NCI-H526 treated with DMSO at 0.1 percent for 48 hours (cell line): ENCODE results near the gene GPX6.
A peak's percentile ranks its signal among the peaks of the same experiment; 100 is the strongest.
"Not testable (repeated sequence)": the region's sequence is repeated elsewhere in the genome, so short reads cannot be mapped to it uniquely, and the experiment has no call there.

ENCODE experiments used
- DNase-seq: peaks from one replicate; lab custom pipeline; 2025; lab: John Stamatoyannopoulos, UW

Gene GPX6

GRCh38 chr6:28525496-28526039 is 10.0 kb upstream of the GPX6 start, which contains the start of gene GPX5:
Gene GPX5, plus strand, starts transcription at chr6:28525881. Its CDS starts 133 bp downstream, at chr6:28526014.
- DNase-seq, result no peak

- no peak for DNase-seq
Measured at GRCh38 chr6:28523241-28523622, 7.6 kb upstream of the GPX6 start.

DNA sequence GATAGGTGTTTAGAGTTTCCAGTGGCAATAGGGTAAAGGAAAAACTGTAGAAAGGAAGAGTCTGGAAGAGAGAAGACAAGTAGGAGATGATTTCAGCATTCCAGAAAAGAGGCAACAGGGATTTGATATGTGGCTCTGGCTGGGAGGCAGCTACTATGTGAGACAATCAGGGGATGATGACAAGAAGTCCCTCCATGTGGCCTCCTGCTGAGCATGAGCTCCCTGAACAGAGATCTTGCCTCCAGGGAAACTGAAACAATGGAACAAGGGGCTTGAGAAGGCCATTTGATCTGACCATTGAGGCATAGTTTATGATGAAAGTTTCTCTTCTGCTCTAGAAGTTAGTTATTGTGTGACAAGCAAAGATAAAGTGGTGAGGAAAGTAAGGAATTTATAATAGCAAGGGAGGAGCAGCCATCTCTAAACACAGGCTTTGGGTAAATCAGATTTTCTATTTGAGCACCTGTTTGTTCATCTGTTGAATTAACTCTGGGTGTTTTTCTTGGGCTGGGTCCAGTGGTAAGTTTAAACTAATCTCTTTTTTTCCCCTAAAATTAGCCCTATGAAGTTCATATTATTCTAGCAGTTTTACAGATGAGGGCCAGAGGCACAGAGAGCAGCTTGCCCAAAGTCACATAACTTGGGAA is 7.1 kb upstream of the GPX6 start:
- DNase-seq, result no peak

GRCh38 chr6:28517964-28518363 is 2.4 kb upstream of the GPX6 start:
- no peak for DNase-seq

GRCh38 chr6:28512387-28512786 is 3.2 kb downstream of the GPX6 start:
- not testable (repeated sequence) for DNase-seq

DNA sequence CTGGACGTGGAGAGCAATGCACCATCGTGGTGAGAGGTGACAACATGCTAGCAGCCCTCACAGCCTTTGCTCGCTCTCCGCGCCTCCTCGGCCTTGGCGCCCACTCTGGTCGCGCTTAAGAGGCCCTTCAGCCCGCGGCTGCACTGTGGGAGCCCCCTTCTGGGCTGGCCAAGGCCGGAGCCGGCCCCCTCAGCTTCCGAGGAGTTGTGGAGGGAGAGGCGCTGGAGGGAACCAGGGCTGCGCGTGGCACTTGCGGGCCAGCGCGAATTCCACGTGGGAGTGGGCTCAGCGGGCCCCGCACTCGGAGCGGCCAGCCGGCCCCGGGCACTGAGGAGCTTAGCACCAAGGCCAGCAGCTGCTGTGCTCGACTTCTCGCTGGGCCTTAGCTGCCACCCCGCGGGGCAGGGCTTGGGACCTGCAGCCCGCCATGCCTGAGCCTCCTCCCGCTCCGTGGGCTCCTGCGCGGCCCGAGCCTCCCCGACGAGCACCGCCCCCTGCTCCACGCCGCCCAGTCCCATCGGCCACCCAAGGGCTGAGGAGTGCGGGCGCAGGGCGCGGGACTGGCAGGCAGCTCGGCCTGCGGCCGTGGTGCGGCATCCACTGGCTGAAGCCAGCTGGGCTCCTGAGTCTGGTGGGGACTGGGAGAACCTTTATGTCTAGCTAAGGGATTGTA is 3.8 kb downstream of the GPX6 start:
- DNase-seq, result no peak

GRCh38 chr6:28506807-28507475 is 8.7 kb downstream of the GPX6 start:
- DNase-seq, result no peak

- no peak for DNase-seq
Measured at GRCh38 chr6:28505733-28506132, 9.9 kb downstream of the GPX6 start.

- not testable (repeated sequence) for DNase-seq
Measured at GRCh38 chr6:28502709-28503305, 12.8 kb downstream of the GPX6 start.

DNA sequence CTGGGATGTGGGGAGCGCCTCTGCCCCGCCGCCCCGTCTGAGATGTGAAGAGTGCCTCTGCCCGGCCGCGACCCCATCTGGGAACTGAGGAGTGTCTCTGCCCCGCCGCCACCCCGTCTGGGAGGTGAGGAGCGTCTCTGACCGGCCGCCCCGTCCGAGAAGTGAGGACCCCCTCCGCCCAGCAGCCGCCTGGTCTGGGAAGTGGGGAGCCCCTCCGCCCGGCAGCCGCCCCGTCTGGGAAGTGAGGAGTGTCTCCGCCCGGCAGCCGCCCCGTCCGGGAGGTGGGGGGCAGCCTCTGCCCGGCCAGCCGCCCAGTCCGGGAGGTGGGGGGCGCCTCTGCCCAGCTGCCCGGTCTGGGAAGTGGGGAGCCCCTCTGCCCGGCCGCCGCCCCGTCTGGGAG is 13.5 kb downstream of the GPX6 start:
- DNase-seq, result not testable (repeated sequence)

DNA sequence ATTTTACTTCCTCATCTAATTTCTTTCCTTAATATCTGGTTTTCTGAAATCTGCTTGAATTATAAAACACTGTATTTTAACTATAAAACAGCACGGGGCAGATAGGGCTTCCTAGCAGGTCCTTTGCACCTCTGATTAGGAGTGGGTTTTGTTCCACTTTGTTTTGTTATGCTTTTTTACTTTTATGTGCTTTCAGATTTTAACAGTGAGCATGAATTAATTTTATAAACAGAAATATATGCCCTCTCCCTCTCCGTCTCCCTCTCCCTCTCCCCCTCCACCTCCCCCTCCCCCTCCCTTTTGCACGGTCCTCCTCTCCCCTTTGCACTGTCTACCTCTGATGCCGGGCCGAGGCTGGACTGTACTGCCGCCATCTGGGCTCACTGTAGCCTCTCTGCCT is 14.3 kb downstream of the GPX6 start:
- DNase-seq, result no peak

- no peak for DNase-seq
Measured at GRCh38 chr6:28497893-28498292, 17.7 kb downstream of the GPX6 start.

DNA sequence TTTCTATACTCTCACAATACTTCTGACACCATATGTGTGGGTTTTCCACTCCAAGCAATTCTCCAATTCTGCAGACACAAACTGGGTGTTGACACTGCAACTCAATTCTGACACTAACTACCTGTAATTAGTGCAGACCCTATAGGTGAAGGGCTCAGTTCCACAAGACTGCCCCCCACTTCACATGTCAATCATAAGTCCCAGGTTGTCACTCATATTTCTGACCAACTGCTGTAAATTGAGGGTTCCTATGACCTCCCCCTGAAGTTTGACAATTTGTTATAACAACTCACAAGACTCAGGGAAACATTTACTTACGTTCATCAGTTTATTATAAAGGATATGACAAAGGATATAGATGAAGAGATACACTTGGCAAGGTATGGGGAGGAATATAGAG is 18.3 kb downstream of the GPX6 start:
- no peak for DNase-seq

GRCh38 chr6:28496099-28496779 is 19.4 kb downstream of the GPX6 start:
- DNase-seq, result peak; percentile 10

DNA sequence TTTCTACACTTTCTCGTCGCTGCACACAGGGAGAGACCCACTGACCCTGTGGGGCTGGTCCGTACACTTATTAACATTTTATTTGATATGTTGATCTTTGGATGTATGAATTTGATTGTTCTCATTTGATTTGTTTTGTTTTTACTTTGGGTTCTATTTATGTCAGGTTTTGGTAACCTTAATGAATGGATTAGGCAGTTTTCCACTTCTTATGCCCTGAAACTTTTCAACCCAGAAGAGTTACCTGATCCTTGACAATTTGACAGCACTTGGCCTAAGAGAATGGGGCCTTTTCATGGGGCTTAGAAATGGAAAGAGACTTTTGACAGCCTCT is 23.6 kb downstream of the GPX6 start:
- DNase-seq, result no peak

DNA sequence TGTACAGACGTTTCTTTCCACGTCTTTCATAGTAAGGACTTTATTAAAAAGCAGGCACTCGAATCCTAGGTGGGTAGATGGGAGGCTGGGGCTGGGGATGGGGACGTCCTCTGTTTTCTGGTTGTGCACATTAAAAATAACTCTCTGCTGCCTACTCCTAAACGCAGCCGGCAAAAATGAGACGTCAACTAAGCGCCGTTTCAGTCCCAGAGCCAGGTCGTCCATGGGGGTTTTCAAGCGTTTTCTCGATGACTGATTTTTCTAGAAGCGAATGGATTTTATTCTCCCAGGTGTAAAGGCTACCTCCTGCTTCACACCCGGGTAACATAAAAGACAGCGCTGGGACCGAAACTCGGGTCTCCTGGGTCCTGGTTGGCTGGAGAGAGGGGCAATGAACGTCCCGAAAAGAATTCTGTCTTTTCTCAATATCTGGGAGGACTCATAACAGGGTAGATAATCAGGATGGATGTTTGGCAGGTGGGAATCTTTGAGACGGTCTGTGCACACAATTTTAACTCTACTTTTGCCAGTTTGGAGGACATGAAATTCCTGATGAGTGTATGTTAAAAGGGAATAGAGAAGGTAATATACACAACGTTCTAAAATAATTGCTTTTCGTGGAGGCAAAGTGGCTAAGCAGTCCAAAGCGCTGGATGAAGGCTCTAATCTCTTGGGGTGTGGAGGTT is 25.2 kb downstream of the GPX6 start:
- no peak for DNase-seq

GRCh38 chr6:28489366-28490204 is 26.0 kb downstream of the GPX6 start:
- DNase-seq, result no peak

DNA sequence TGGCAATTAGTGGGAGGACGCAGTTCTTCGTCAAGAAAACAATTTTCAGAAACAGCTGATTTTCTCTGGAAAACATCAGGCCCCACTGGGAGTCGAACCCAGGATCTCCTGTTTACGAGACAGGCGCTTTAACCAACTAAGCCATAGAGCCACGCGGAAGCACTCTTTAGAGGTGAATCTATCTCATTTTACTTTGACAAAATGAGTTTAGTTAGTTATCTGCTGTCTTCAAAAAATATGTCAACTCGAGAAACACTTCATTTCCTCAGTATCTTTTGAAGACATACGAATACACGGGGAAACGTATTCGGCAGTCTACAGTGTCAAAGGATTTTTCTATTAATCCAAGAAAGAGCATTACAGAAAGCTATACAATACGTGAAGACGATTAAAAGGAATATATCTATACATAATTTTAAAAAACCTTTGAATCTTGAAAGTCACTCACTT is 26.7 kb downstream of the GPX6 start:
- no peak for DNase-seq

DNA sequence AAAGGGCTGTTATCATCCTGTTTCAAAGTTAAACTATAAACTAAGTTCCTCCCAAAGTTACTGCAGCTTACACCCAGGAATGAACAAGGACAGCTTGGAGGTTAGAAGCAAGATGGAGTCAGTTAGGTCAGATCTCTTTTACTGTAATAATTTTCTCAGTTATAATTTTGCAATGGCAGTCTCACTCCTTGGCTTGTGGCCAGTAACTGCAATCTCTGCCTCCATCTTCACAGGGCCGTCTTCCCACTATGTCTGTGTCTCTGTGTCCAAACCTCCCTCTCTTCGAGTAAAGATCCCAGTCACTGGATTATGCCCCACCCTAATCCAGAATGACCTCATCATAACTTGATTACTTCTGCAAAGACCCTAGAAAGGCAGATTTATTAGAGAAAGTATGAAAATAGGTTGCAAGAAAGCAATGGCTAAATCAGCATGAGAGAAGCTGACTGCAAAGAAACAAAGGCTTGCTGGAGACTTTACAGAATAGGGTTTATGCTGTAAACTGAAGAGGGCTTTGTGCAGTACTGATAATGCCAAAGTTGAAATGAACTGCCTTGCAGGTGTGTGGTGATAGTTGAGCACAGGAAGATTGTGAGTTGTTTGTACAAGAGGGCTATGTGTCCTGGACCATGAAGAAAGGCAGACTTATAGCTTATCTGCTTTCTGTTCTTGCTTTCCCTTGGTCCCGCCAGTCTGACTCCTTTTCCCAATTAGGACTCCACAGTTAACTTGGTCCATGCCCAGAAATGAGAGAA is 28.4 kb downstream of the GPX6 start:
- no peak for DNase-seq

- no peak for DNase-seq
Measured at GRCh38 chr6:28486533-28486932, 29.1 kb downstream of the GPX6 start.
